Measurements from ENCODE around the gene FAM151A. TPM values are rescaled to one million over a fixed set of nuclear protein-coding genes. Genes with fewer than 3 reads are reported as not detected.

Gene FAM151A
- total and polyA plus RNA-seq, 2 donors (not counting 3 experiments of a cell fraction or from before 2014, with no cell fraction given) = not detected

GRCh38 chr1:54604051-54604450, 19.3 kb downstream of the FAM151A start:
- no TSS peak for BruUV-seq (replicated peaks)
- ChIA-PET CTCF (interaction anchor here (0.9 kb wide), 1 partner anchor 9 kb away, joined by 3 read pairs; no protein-coding TSS in a partner anchor), POLR2A (no interaction called here)
- intact Hi-C loops (cut with micrococcal nuclease) (no loop called here), dilution Hi-C loops (cut with MboI; ENCODE audit: extremely low pct_ligation_motif_present, low sequenced_read_pairs) (no loop called here)
- no peak for FAIRE-seq
- no peak for TF ChIP-seq MYC (IDR thresholded peaks at IDR 0.05; ENCODE audit: low read depth, low read length)
- H3K4me2 ChIP-seq (ENCODE audit: insufficient read depth, low read length) = no peak overlapping the region
- H3K4me3 ChIP-seq (replicated peaks in 1 of 3; ENCODE audit: insufficient read depth in 1 of 3, low read depth in 1 of 3, low read length in 3 of 3) = no peak overlapping the region
- H3K36me3 ChIP-seq (ENCODE audit: control insufficient read depth in 2 of 2, extremely low read depth in 1 of 2, insufficient read depth in 2 of 2, low read length in 2 of 2) = no peaks in the 10 kb centered on the region
- DNase-seq (ENCODE audit: low read depth, low spot score) = no peak
- H3K9me1 ChIP-seq (replicated peaks; ENCODE audit: control insufficient read depth, extremely low read depth, insufficient read depth, low read length) = no peaks in the 10 kb centered on the region
- H2AFZ ChIP-seq (ENCODE audit: low read depth, low read length) = no peak overlapping the region
- H3K27ac ChIP-seq (ENCODE audit: insufficient read depth, low read depth, low read length) = no peak overlapping the region
- no peaks in the 10 kb centered on the region for H3K79me2 ChIP-seq (ENCODE audit: control insufficient read depth, insufficient read depth, low read length)
- H3K27me3 ChIP-seq (ENCODE audit: control insufficient read depth in 2 of 2, insufficient read depth in 2 of 2, low read length in 2 of 2) = no peaks in the 10 kb centered on the region
- no peaks in the 10 kb centered on the region for H3K9me3 ChIP-seq (replicated peaks; ENCODE audit: control insufficient read depth, insufficient read depth, low read length)
- H3K9ac ChIP-seq (replicated peaks; ENCODE audit: extremely low read depth, insufficient read depth, low read length) = no peak overlapping the region
- peaks cover 3% of the 10 kb centered on the region for H3K4me1 ChIP-seq (ENCODE audit: control insufficient read depth, extremely low read depth, insufficient read depth, low read length)
- no peaks in the 10 kb centered on the region for H4K20me1 ChIP-seq (replicated peaks; ENCODE audit: control insufficient read depth, extremely low read depth, insufficient read depth, low read length)

- dilution Hi-C loops (cut with MboI; ENCODE audit: extremely low pct_ligation_motif_present, low sequenced_read_pairs) = no loop called here
- Histone ChIP-seq H3K9ac (replicated peaks; ENCODE audit: extremely low read depth, insufficient read depth, low read length) (no peak overlapping the region), H3K4me2 (ENCODE audit: insufficient read depth, low read length) (no peak overlapping the region), H3K4me1 (ENCODE audit: control insufficient read depth, extremely low read depth, insufficient read depth, low read length) (peaks cover 3% of the 10 kb centered on the region), H3K9me3 (replicated peaks; ENCODE audit: control insufficient read depth, insufficient read depth, low read length) (no peaks in the 10 kb centered on the region), H3K27ac (ENCODE audit: insufficient read depth, low read depth, low read length) (no peak overlapping the region), H3K36me3 (ENCODE audit: control insufficient read depth in 2 of 2, extremely low read depth in 1 of 2, insufficient read depth in 2 of 2, low read length in 2 of 2) (no peaks in the 10 kb centered on the region), H3K4me3 (replicated peaks in 1 of 3; ENCODE audit: insufficient read depth in 1 of 3, low read depth in 1 of 3, low read length in 3 of 3) (no peak overlapping the region), H3K79me2 (ENCODE audit: control insufficient read depth, insufficient read depth, low read length) (no peaks in the 10 kb centered on the region), H4K20me1 (replicated peaks; ENCODE audit: control insufficient read depth, extremely low read depth, insufficient read depth, low read length) (no peaks in the 10 kb centered on the region), H3K27me3 (ENCODE audit: control insufficient read depth in 2 of 2, insufficient read depth in 2 of 2, low read length in 2 of 2) (no peaks in the 10 kb centered on the region), H2AFZ (ENCODE audit: low read depth, low read length) (no peak overlapping the region), H3K9me1 (replicated peaks; ENCODE audit: control insufficient read depth, extremely low read depth, insufficient read depth, low read length) (no peaks in the 10 kb centered on the region)
- no TSS peak for BruUV-seq (replicated peaks)
- ChIA-PET POLR2A (no interaction called here), CTCF (interaction anchor here (0.9 kb wide), 1 partner anchor 10 kb away, joined by 3 read pairs; no protein-coding TSS in a partner anchor)
- no peak for DNase-seq (ENCODE audit: low read depth, low spot score)
- TF ChIP-seq FOS (IDR thresholded peaks at IDR 0.05; ENCODE audit: borderline replicate concordance, insufficient read depth, low read length) (no peak), POLR2AphosphoS5 (IDR thresholded peaks at IDR 0.05; ENCODE audit: insufficient read depth, low read depth, low read length) (no peak), JUN (IDR thresholded peaks at IDR 0.05; ENCODE audit: borderline replicate concordance, insufficient read depth, insufficient read length, low read depth) (no peak), EZH2 (IDR thresholded peaks at IDR 0.05; ENCODE audit: borderline replicate concordance, low read depth, low read length, severe bottlenecking) (no peak), POLR2A (IDR thresholded peaks at IDR 0.05; ENCODE audit: low read depth, low read length) (no peak), CTCF (IDR thresholded peaks at IDR 0.05; ENCODE audit: extremely low read depth in 1 of 2, insufficient read depth in 1 of 2, low read depth in 1 of 2, low read length in 2 of 2) (no peak), GATA2 (IDR thresholded peaks at IDR 0.05; ENCODE audit: insufficient read depth, insufficient read length, low read depth, low read length) (no peak), MAX (IDR thresholded peaks at IDR 0.05; ENCODE audit: insufficient read depth, insufficient read length) (no peak), MYC (IDR thresholded peaks at IDR 0.05; ENCODE audit: low read depth, low read length) (no peak)
- no peak for FAIRE-seq
- intact Hi-C loops (cut with micrococcal nuclease) = no loop called here
These were observed 20.1 kb downstream of the FAM151A start for GRCh38 chr1:54603241-54603640.

All from endothelial cell of umbilical vein (primary cell).